Aorta (tissue), 5 donors: ENCODE data around the gene LYSMD2. TPM values are rescaled to one million over a fixed set of nuclear protein-coding genes. Genes with fewer than 3 reads are reported as not detected.
A peak's percentile ranks its signal among the peaks of the same experiment; 100 is the strongest.
"Not testable (repeated sequence)": the region's sequence is repeated elsewhere in the genome, so short reads cannot be mapped to it uniquely, and the experiment has no call there.

ENCODE experiments used
- ATAC-seq: fragments of 200-7000 bp; cut with Tn5 transposase; one replicate; pipeline ENCODE4 v1.9.1; 2022; ENCODE audit warnings: moderate library complexity; ENCODE audit not compliant: low FRiP score
- DNase-seq, 2 donors: peaks; one replicate each; pipeline ENCODE4 v3.0.0-alpha.2; 2020
- H3K27ac ChIP-seq, 2 donors: one replicate each; pipeline ENCODE4 v1.5.1; 2013; ENCODE audit warnings: low read length in 2 of 2, mild to moderate bottlenecking in 2 of 2, moderate library complexity in 2 of 2, control low read depth in 1 of 2, inconsistent platforms in 1 of 2, low read depth in 1 of 2
- H3K27me3 ChIP-seq, 2 donors: one replicate each; pipeline ENCODE4 v1.6.1; 2013; ENCODE audit warnings: control low read depth in 1 of 2, low read length in 1 of 2, mild to moderate bottlenecking in 1 of 2, moderate library complexity in 1 of 2; ENCODE audit not compliant: insufficient read depth in 2 of 2, control insufficient read depth in 1 of 2
- H3K36me3 ChIP-seq, 2 donors: one replicate each; pipeline ENCODE4 v1.6.1; 2013; ENCODE audit warnings: control low read depth in 1 of 2, low read length in 1 of 2, mild to moderate bottlenecking in 1 of 2; ENCODE audit not compliant: insufficient read depth in 2 of 2, control insufficient read depth in 1 of 2
- H3K4me1 ChIP-seq, 2 donors: one replicate each; pipeline ENCODE4 v1.6.1; 2013; ENCODE audit warnings: low read length in 2 of 2, control low read depth in 1 of 2, mild to moderate bottlenecking in 1 of 2, moderate library complexity in 1 of 2; ENCODE audit not compliant: insufficient read depth in 2 of 2, control insufficient read depth in 1 of 2
- H3K4me3 ChIP-seq, 2 donors: one replicate each; pipeline ENCODE4 v1.5.1; 2013; ENCODE audit warnings: low read length in 2 of 2, control low read depth in 1 of 2, mild to moderate bottlenecking in 1 of 2
- H3K9me3 ChIP-seq: one replicate; pipeline ENCODE4 v1.6.1; 2013; ENCODE audit warnings: mild to moderate bottlenecking, low read length; ENCODE audit not compliant: control insufficient read depth
- WGBS, 2 donors: extraction: QIAGEN DNeasy Blood & Tissue Kit; methylation state at CpG; one replicate each; pipeline ENCODE4 v1.1.7; 2013; 5-methylcytosine and 5-hydroxymethylcytosine counted together
- intact Hi-C, 2 donors: fragments of 100-400 bp; cut with DNase I; formaldehyde crosslinking; loops; one replicate each; pipeline versions ENCODE4 v1.14.2 to v1.15.0; 2022
- long read RNA-seq, 2 donors: library from polyadenylated mRNA; unstranded; transcript quantifications; one replicate each; pipeline ENCODE4 v2.0.0, GENCODE V29; 2020 to 2021
- polyA plus RNA-seq, 2 donors: library from polyadenylated mRNA; stranded (reverse); fragments of 200-250 nt; gene quantifications; one replicate each; pipeline ENCODE4 v1.2.3, GENCODE V29; 2013
- total RNA-seq, 2 donors: library from RNA; stranded (reverse); fragmentation: NEBNext Ultra II Directional; extraction: Animal tissue kit (Norgen Biotek cat#: 25700); gene quantifications; one replicate each; pipeline ENCODE4 v1.2.1, GENCODE V29; 2021
- donor health status: healthy with polysubstance abuse.
- donor health status: Bipolar disorder and iron deficiency.
- donor health status: DM: no; HTN: no; CAD: no.
- donor health status: DM: no; HTN: no; CAD: no.
- donor health status: DM: yes; HTN: yes; CAD: no.

LYSMD2 gene
- total RNA-seq (10 to 100 TPM; 10.5 to 12.2 TPM), polyA plus RNA-seq (10 to 100 TPM in 1 of 2 donors, 1 to 10 TPM in 1; 9.7 to 14.3 TPM)
- long read RNA-seq, donor 1, transcript LYSMD2-201 (3 exons, 1,759 nt): major isoform, 13 of 14 reads
- long read RNA-seq, donor 1, partial matches to known transcripts: 0 of 14 reads
- long read RNA-seq, donor 1, other reads (novel, unspliced or antisense): 1 of 14 reads
- long read RNA-seq, donor 2, transcript LYSMD2-201 (3 exons, 1,759 nt): major isoform, 8 of 9 reads
- long read RNA-seq, donor 2, partial matches to known transcripts: 0 of 9 reads
- long read RNA-seq, donor 2, other reads (novel, unspliced or antisense): 1 of 9 reads

- H3K4me3 ChIP-seq: peak within 1 kb of the TSS; percentile 82 to 98
- ATAC-seq: peak; percentile 86
- WGBS, 2 donors: 0 to 1% methylated on average over 42 to 67 of the region's 67 CpGs
- intact Hi-C loops: no loop called here
- H3K4me1 ChIP-seq: no peaks in the 10 kb centered on the region
- peak within 1 kb of the TSS in 1 of 2 donors; percentile 69 for H3K27ac ChIP-seq
- no peaks in the 10 kb centered on the region for H3K36me3 ChIP-seq
- H3K9me3 ChIP-seq: no peaks in the 10 kb centered on the region
- no peaks in the 10 kb centered on the region for H3K27me3 ChIP-seq
- peak; percentile 89 to 94 for DNase-seq
Observed at GRCh38 chr15:51737522-51738305, at the start of gene LYSMD2. Gene LYSMD2, minus strand, starts transcription at chr15:51737655. Its CDS starts 33 bp downstream, at chr15:51737622.

GRCh38 chr15:51787130-51787529, 49.7 kb upstream of the LYSMD2 start:
- 96% methylated on average over 11 of the region's 11 CpGs for WGBS, 2 donors
- H3K36me3 ChIP-seq, H3K4me3 ChIP-seq, DNase-seq, H3K27ac ChIP-seq, H3K4me1 ChIP-seq, H3K9me3 ChIP-seq, intact Hi-C loops, ATAC-seq, H3K27me3 ChIP-seq: not testable (repeated sequence)

- ATAC-seq: no peak
- DNase-seq: no peak
- H3K4me3 ChIP-seq: no peak overlapping the region
- no peak overlapping the region for H3K27ac ChIP-seq
- H3K27me3 ChIP-seq: no peaks in the 10 kb centered on the region
- peaks cover 5 to 8% of the 10 kb centered on the region in 2 donors for H3K36me3 ChIP-seq
- no peaks in the 10 kb centered on the region for H3K9me3 ChIP-seq
- whole genome bisulfite sequencing, 2 donors: 83 to 87% methylated on average over 3 of the region's 3 CpGs
- H3K4me1 ChIP-seq: no peaks in the 10 kb centered on the region
- intact Hi-C loops: no loop called here
Observed at GRCh38 chr15:51783967-51784366, 46.5 kb upstream of the LYSMD2 start.

- no peak overlapping the region for H3K27ac ChIP-seq
- no peak overlapping the region for H3K4me3 ChIP-seq
- H3K9me3 ChIP-seq: no peaks in the 10 kb centered on the region
- DNase-seq (no peak), ATAC-seq (no peak)
- WGBS, 2 donors: 81 to 86% methylated on average over 7 of the region's 7 CpGs
- H3K27me3 ChIP-seq: no peaks in the 10 kb centered on the region
- no peaks in the 10 kb centered on the region for H3K4me1 ChIP-seq
- intact Hi-C loops: no loop called here
- peaks cover 5 to 8% of the 10 kb centered on the region in 2 donors for H3K36me3 ChIP-seq
Observed at GRCh38 chr15:51782357-51782896, 45.0 kb upstream of the LYSMD2 start.

GRCh38 chr15:51781506-51781905, 44.1 kb upstream of the LYSMD2 start:
- H3K36me3 ChIP-seq: peaks cover 5 to 8% of the 10 kb centered on the region in 2 donors
- intact Hi-C loops: no loop called here
- WGBS, 2 donors: 53 to 95% methylated on average over 2 of the region's 2 CpGs

GRCh38 chr15:51780636-51781035, 43.2 kb upstream of the LYSMD2 start:
- Histone ChIP-seq H3K4me3 (no peak overlapping the region), H3K4me1 (no peaks in the 10 kb centered on the region), H3K27me3 (no peaks in the 10 kb centered on the region), H3K9me3 (no peaks in the 10 kb centered on the region), H3K36me3 (peaks cover 5 to 8% of the 10 kb centered on the region in 2 donors), H3K27ac (no peak overlapping the region)
- 76 to 89% methylated on average over 1 of the region's 1 CpG for WGBS, 2 donors
- no peak for ATAC-seq
- intact Hi-C loops: no loop called here
- no peak for DNase-seq

More at GRCh38 chr15:51781506-51781905, 44.1 kb upstream of the LYSMD2 start:
- no peaks in the 10 kb centered on the region for H3K4me1 ChIP-seq
- H3K27me3 ChIP-seq: no peaks in the 10 kb centered on the region
- no peaks in the 10 kb centered on the region for H3K9me3 ChIP-seq
- ATAC-seq (no peak), DNase-seq (no peak)
- H3K4me3 ChIP-seq: no peak overlapping the region
- no peak overlapping the region for H3K27ac ChIP-seq

GRCh38 chr15:51776952-51777569, 39.6 kb upstream of the LYSMD2 start:
- ATAC-seq: peak; percentile 91
- no peaks in the 10 kb centered on the region for H3K4me1 ChIP-seq
- H3K9me3 ChIP-seq: no peaks in the 10 kb centered on the region
- WGBS, 2 donors: 53 to 55% methylated on average over 6 of the region's 6 CpGs
- H3K36me3 ChIP-seq: peaks cover 0 to 7% of the 10 kb centered on the region in 2 donors
- H3K4me3 ChIP-seq: no peak overlapping the region
- intact Hi-C loops: loop anchor here (2.0 kb wide), 1 partner anchor 126 kb away; no protein-coding TSS in a partner anchor
- no peak overlapping the region for H3K27ac ChIP-seq
- DNase-seq: peak in 1 of 2 donors; percentile 57
- H3K27me3 ChIP-seq: no peaks in the 10 kb centered on the region

- intact Hi-C loops: loop anchor here (2.0 kb wide), 1 partner anchor 125 kb away; no protein-coding TSS in a partner anchor
- Histone ChIP-seq H3K4me3 (no peak overlapping the region), H3K9me3 (no peaks in the 10 kb centered on the region), H3K4me1 (no peaks in the 10 kb centered on the region), H3K27me3 (no peaks in the 10 kb centered on the region), H3K27ac (no peak overlapping the region), H3K36me3 (peaks cover 0 to 5% of the 10 kb centered on the region in 2 donors)
- 55 to 60% methylated on average over 11 of the region's 11 CpGs for WGBS, 2 donors
- DNase-seq: no peak
- ATAC-seq: peak; percentile 86
Observed at GRCh38 chr15:51775967-51776816, 38.7 kb upstream of the LYSMD2 start.
